SH-SY5Y (cell line): ENCODE data around the gene MARK3.

Experiments used
- GATA2 ChIP-seq: IDR thresholded peaks from 2 replicates; pipeline ENCODE4 v1.6.1; 2011; ENCODE audit warnings: mild to moderate bottlenecking, low read depth, low read length
- GATA3 ChIP-seq: IDR thresholded peaks from 2 replicates; pipeline ENCODE4 v1.6.1; 2011; ENCODE audit warnings: low read depth, mild to moderate bottlenecking, low read length, moderate library complexity

DNA sequence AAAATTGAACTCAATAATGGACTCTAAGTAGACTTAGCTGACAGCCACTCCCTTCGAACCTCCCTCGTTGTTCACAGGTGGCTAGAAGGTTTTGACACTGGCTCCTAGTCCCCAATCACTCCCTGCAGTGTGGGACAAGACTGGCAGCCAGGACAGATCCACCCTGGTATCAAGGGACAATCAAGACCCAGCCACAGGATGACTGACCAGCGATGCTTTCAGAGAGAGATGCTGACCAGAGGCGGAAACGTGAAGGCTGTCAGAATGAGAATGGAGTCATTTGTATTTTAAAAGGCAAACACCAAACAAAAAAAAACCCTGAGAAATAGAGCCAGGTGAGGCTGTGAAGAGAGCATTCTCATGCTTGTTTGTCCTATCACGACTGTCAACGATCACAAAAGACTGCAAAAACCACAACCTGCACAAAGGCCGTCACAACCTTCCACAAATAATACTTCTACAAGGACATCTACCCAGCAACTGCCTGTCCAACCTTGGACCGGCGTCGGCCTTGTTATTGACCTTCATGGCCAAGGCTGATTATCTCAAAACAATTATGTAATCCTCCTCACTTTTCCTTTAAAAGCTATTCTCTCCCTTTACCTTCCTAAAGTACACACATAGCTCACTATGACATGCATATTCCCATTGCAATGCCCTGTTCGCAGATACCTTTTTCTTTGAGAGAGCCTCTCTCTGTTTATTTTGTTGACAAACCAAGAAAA, 38.0 kb upstream of the MARK3 start:
- TF ChIP-seq GATA3 (no peak), GATA2 (no peak)
